Measurements from ENCODE around the gene GFI1.
A peak's percentile ranks its signal among the peaks of the same experiment; 100 is the strongest.

GFI1 gene

DNA sequence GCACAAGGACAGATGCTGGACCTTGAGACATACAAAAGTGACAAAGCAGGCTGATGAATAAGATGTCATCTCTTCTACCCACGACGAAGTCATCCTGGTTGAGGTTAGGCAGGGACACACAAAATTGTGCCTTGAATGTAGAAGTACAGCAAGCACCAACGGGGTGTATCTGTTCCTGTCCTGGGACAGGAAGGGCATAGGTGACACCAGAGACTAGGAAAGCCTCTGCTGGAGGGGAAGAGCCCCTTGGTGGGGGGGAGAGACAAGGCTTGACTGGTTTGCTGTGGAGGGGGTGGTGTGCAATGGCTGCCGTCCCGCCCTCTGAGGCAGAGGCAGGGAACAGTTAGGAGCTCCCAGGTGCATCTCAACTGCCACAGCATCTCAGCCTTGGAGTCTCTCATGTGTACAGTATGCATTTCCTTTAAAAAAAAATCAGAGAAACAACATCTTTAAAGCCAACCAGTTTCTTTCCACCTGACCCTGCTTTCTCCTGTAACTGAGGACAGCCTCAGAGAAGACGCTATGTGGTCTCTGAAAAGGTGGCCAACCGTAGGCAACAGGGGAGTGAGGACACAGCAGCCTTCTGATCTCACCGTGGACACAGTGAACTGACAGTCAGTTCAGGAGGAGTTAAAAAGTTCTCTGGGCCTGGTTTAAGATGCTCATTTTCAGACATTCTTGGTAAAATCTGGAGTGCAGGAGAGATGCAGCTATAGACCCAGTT, 17.7 kb upstream of the GFI1 start:
- no peak for DNase-seq (ENCODE audit: insufficient read length)
- FAIRE-seq: peak; percentile 85
- TF ChIP-seq TAF1 (IDR thresholded peaks at IDR 0.05; ENCODE audit: borderline replicate concordance, low read depth, low read length) (no peak), POLR2AphosphoS5 (IDR thresholded peaks at IDR 0.05; ENCODE audit: low read depth, low read length) (no peak), POLR2A (IDR thresholded peaks at IDR 0.05; ENCODE audit: low read depth, low read length) (no peak)

DNA sequence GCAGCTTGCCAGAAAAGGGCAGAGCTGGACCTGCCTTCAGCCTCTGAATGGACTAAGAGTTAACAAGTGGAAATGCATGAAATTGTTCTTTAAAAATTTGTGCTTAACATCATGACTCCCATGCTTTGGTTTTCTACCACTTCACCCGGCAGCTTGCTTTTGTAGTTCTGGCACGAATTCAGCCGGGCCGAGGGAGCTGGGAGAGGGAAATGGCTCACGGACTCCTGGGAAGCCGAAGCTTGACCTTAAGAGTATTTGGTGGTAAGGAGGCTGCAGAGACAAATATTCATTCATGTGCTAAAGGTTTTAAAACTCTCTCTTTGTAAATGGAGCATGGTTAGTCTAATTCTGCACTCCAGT, 17.2 kb upstream of the GFI1 start:
- no peak for FAIRE-seq
- DNase-seq (ENCODE audit: insufficient read length): no peak
- TF ChIP-seq POLR2A (IDR thresholded peaks at IDR 0.05; ENCODE audit: low read depth, low read length) (no peak), TAF1 (IDR thresholded peaks at IDR 0.05; ENCODE audit: borderline replicate concordance, low read depth, low read length) (no peak), POLR2AphosphoS5 (IDR thresholded peaks at IDR 0.05; ENCODE audit: low read depth, low read length) (no peak)

DNA sequence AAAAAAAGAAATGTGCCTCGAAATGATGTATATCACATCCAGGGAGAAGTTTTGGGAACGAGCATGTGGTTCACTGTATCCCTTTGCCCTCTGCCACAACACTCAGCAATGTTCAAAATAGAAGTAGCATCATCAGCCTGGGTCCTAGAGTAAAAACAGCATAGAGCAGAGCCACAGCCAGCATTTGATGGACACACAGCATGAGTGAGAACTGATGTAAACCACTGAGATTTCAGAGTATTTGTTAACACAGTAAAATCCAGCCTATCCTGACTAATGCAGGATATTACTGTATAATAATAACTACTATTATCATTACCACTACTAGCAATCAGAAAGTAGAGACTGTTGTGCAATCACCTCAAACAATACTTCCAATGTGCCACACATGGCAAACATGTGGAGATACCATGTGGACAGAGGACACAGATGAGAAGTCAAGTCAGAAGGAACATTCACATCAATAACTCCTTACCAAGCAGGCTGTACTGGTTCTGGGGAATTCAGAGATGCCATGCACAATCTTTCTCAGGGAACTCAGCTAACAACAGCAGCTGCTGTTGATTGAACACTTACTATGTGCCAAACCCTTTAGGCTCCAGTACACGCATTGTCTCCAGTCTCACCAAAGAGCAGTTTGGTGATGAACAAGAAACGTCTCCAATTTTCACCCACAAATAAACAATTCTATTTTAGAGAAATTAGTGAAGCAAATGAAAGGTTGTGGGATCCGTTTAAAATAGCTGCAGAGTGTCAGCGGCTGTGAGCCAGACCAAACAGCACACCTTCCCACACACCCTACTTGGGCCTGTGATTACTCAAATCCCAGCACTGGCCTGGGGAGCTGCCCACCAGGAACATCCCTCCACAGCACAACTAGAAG, 16.6 kb upstream of the GFI1 start:
- TF ChIP-seq TAF1 (IDR thresholded peaks at IDR 0.05; ENCODE audit: borderline replicate concordance, low read depth, low read length) (no peak), POLR2A (IDR thresholded peaks at IDR 0.05; ENCODE audit: low read depth, low read length) (no peak), POLR2AphosphoS5 (IDR thresholded peaks at IDR 0.05; ENCODE audit: low read depth, low read length) (no peak)
- DNase-seq (ENCODE audit: insufficient read length) (no peak), FAIRE-seq (no peak)

DNA sequence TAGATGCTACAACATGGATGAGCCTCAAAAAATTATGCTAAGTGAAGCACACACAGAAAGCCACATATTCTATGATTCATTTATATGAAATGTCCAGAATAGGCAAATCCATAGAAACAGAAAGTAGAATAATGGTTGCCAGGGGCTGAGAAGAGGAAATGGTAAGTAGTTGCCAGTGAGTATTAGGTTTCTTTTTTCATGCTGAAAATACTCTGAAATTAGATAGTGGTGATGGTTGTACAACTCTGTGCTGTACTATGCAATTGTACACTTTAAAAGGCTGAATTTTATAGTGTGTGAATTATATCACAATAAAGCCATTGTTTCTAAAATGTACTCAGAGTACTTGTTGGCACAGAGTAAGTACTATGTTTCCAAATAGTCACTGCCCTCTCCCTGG, 15.5 kb upstream of the GFI1 start:
- TF ChIP-seq TAF1 (IDR thresholded peaks at IDR 0.05; ENCODE audit: borderline replicate concordance, low read depth, low read length) (no peak), POLR2A (IDR thresholded peaks at IDR 0.05; ENCODE audit: low read depth, low read length) (no peak), POLR2AphosphoS5 (IDR thresholded peaks at IDR 0.05; ENCODE audit: low read depth, low read length) (no peak)
- DNase-seq (ENCODE audit: insufficient read length) (no peak), FAIRE-seq (peak; percentile 48)

DNA sequence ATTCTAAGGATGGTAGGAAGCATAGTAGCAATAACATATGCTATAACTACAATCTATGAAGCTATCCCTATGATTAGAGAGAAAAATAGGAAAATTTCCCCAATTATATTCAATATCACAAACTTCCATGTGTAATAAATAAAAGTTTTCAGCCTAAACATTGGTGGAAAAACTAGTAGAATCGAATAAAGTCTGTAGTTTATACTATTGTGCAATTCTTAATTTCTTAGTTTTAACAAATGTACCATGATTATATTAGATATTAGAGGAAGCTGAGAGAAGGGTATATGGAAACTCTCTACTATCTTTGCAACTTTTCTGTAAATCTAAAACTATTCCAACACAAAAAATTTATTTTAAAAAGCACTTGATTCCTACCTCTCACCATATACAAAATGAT, 13.8 kb upstream of the GFI1 start:
- TF ChIP-seq TAF1 (IDR thresholded peaks at IDR 0.05; ENCODE audit: borderline replicate concordance, low read depth, low read length) (no peak), POLR2AphosphoS5 (IDR thresholded peaks at IDR 0.05; ENCODE audit: low read depth, low read length) (no peak)
- FAIRE-seq (no peak), DNase-seq (ENCODE audit: insufficient read length) (no peak)

DNA sequence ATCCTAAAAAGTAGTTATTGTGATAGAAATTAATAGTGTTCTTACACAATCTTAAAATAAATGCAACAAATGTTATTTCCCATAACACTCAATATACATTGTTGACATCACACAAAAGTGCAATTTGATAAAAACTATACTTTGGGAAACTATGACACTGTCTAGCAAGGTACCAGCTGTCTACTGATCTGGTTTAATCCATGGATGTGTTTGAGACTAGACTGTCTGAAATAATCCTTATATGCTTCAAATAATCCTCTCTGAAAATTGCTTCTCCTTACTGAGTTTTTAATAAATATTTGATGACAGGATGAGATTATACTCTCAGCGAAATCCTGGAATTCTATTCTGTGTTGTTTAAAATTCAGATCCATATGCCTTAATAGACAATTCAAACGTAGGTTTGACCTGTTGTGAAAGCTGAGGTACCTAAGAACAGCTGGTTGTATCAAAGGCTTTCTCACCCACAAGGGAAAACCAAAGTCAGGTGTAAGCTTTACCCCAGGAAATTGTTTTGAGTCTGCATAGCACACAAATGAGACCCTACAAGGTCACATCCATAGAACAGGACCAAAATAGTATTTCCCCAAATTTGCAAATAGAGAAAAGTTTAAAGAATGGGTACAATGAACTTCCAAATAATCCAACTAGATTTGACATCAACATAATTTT, 8.8 kb upstream of the GFI1 start:
- DNase-seq (ENCODE audit: insufficient read length) (no peak), FAIRE-seq (no peak)
- no peak for TF ChIP-seq TAF1 (IDR thresholded peaks at IDR 0.05; ENCODE audit: borderline replicate concordance, low read depth, low read length)
- no peak for TF ChIP-seq POLR2A (IDR thresholded peaks at IDR 0.05; ENCODE audit: low read depth, low read length)

DNA sequence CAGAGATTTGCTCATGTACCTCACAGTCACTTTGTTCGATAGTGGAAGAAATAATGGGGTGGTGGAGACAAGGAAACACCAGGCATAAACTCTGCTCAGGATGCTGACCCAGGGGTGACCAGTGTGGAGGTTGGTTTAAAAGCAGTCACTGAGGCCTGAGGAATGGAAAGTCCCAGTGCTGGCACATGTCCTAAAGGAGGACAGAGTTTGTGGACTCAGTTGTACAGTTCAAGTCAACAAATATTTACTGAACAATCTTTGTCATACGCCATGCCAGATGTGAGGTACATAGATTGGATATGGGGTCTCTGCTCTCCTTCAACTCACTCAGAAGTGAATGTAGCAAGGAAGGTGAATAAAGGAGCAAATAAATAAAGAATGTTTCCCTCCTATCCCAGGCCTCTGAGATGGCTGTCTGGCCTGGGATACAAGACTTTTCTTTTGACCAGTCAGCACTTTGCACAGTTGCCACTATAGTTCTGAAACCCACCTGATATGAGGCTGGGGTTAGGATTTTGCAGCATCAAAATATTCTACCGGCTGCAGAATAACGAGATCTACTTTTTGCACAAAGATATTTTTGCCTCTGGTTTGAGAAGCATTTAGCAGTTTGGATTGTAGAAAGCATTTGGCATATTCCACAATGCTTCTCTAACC, 7.9 kb upstream of the GFI1 start:
- no peak for DNase-seq (ENCODE audit: insufficient read length)
- no peak for FAIRE-seq
- TF ChIP-seq POLR2AphosphoS5 (IDR thresholded peaks at IDR 0.05; ENCODE audit: low read depth, low read length): no peak

DNA sequence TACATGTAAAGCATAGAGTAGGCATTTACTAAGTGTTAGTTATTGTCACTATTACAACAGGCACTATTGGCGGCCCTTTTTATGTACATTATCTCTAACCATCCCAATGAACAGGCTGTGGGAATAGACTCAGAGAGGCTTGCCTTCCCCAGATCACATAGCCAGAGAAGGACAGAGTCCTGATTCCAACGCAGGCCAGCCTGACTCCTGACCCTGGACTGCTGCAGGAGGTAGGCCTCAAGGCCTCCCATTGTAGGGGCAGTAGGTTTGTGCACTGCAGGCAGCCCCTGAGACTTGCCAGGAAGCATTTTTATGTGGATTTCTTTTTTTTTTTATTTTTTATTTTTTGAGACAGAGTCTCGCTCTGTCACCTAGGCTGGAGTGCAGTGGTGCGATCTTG, 6.4 kb upstream of the GFI1 start:
- DNase-seq (ENCODE audit: insufficient read length) (no peak), FAIRE-seq (no peak)
- TF ChIP-seq TAF1 (IDR thresholded peaks at IDR 0.05; ENCODE audit: borderline replicate concordance, low read depth, low read length) (no peak), POLR2A (IDR thresholded peaks at IDR 0.05; ENCODE audit: low read depth, low read length) (no peak)

DNA sequence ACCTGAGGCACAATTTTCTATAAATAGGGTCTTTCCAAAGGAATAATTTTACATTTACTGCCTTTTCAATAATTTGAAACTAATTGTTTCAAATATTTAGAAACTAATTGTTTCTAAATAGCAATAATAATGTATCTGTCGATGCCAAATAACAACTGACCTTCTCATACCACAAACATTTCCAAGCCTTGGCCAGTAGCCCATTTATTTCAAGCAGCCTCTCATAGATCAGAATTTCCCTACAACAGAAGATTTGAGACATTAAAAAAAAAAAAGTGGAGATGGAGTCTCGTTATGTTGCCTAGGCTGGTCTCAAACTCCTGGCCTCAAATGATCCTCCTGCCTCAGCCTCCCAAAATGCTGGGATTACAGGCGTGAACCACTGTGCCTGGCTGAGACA, 2.1 kb upstream of the GFI1 start:
- DNase-seq (ENCODE audit: insufficient read length) (no peak), FAIRE-seq (no peak)
- TF ChIP-seq TAF1 (IDR thresholded peaks at IDR 0.05; ENCODE audit: borderline replicate concordance, low read depth, low read length): no peak
- no peak for TF ChIP-seq POLR2AphosphoS5 (IDR thresholded peaks at IDR 0.05; ENCODE audit: low read depth, low read length)
- TF ChIP-seq POLR2A (IDR thresholded peaks at IDR 0.05; ENCODE audit: low read depth, low read length): no peak

DNA sequence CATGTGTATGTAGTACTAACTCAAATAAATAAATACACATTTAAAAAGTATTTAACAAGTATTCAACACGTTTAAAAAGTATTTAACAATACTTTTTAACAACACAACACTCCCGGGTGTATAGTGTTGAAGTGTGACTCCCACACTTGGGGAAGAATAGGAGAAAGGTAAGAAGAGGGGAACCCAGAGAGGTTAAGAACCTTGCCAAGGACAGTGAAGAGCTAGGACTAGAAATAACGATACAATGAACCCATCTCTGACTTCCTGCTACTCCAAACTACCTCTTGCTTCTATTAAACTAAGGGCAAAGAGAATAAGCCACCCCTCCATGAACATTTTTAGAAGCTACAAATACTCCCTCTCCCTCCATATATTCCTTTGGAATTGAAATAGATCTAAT, 1.7 kb upstream of the GFI1 start:
- no peak for FAIRE-seq
- DNase-seq (ENCODE audit: insufficient read length): no peak
- TF ChIP-seq POLR2A (IDR thresholded peaks at IDR 0.05; ENCODE audit: low read depth, low read length) (no peak), POLR2AphosphoS5 (IDR thresholded peaks at IDR 0.05; ENCODE audit: low read depth, low read length) (no peak), TAF1 (IDR thresholded peaks at IDR 0.05; ENCODE audit: borderline replicate concordance, low read depth, low read length) (no peak)

DNA sequence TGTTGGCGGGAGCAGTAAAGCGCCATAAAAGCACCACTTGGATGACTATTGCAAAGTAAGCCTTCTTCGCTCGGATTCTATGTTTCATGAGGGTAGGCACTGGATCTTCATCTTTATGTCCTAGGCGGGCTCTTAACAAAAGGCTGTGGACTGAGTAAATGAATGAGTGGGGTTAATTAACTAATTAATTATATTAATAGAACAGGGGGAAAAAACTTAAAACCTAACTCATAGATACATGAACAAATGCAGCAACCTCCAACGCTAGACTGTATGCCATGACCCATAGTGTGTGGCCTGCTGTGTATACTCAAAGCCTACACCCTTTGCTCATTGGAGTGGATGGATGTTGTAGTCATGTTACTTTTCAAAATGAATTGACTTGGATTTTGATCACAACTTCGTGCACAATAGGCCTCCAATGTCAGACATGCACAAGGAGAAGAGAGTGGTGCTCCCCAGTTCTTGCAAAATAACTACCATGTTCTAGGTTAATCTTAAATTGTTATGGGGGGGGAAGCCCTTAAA, 417 bp upstream of the GFI1 start:
- DNase-seq (ENCODE audit: insufficient read length) (no peak), FAIRE-seq (peak; percentile 63)
- TF ChIP-seq TAF1 (IDR thresholded peaks at IDR 0.05; ENCODE audit: borderline replicate concordance, low read depth, low read length) (no peak), POLR2A (IDR thresholded peaks at IDR 0.05; ENCODE audit: low read depth, low read length) (no peak), POLR2AphosphoS5 (IDR thresholded peaks at IDR 0.05; ENCODE audit: low read depth, low read length) (no peak)

Data from GM12892 (cell line).